GM21619 (cell line): Measurements from ENCODE around the gene TMEM200A.

Experiments used
- ATAC-seq: cut with Tn5 transposase; IDR thresholded peaks from one replicate; pipeline ENCODE4 v1.9.1; 2021; ENCODE audit not compliant: unreplicated experiment

Gene TMEM200A

DNA sequence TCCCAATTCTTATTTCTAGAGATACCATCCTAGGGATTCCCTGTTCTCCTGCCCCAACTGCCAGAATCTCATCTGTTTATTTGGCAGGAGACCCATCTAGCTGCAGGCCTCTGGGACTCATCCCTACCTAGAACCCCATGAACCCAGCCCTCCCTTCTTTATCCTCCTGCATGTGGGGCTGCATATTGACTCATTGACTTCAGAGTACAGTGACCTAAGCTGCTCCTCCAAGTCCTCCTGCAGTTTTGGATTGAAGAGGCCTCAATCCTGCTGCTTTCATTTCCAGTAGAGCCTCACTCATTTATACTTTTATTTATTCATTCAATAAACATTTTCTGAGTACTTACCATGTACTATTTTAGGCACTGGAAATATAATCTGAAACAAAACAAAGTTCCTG lies 11.6 kb downstream of the TMEM200A start:
- ATAC-seq: no peak

DNA sequence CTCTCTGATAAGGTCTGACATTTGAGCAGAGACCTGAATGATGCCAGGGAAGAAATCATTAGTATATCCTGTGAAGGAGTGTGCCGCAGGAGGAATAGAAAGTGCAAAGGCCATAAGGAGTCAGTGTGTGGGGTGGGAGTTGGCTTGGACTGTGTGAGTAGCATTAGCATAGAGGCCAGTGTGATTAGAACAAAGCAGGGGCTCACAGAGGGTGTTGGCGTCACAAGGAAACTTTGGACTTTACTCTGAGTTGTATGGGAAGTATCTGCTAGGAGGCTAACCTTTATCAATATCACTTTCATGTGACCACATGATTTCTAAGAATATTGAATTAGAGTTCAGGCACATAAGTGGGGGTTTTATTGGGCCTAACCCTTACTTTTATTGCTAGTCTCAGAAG lies 12.1 kb downstream of the TMEM200A start:
- ATAC-seq: no peak

GRCh38 chr6:130379223-130379622 lies 13.4 kb downstream of the TMEM200A start:
- ATAC-seq: no peak

DNA sequence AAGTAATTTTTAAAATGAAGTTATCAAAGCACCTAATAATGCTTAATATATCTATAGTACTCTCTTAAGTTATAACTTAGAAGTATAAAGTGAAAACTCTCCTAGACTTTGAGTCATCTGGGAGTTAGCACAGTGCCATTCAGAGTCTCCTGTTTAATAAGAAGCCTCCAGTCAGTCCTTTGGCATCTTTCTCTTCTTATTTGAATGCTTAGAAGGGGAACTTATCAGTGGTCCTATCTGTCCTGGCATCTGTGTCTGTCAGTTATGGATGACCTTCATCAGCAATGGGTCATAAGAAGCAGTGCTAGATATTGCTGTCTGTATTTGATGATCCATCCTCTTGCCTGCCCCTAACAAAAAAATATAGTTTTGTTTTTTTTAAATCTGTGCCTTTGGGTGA lies 15.2 kb downstream of the TMEM200A start:
- ATAC-seq: no peak

DNA sequence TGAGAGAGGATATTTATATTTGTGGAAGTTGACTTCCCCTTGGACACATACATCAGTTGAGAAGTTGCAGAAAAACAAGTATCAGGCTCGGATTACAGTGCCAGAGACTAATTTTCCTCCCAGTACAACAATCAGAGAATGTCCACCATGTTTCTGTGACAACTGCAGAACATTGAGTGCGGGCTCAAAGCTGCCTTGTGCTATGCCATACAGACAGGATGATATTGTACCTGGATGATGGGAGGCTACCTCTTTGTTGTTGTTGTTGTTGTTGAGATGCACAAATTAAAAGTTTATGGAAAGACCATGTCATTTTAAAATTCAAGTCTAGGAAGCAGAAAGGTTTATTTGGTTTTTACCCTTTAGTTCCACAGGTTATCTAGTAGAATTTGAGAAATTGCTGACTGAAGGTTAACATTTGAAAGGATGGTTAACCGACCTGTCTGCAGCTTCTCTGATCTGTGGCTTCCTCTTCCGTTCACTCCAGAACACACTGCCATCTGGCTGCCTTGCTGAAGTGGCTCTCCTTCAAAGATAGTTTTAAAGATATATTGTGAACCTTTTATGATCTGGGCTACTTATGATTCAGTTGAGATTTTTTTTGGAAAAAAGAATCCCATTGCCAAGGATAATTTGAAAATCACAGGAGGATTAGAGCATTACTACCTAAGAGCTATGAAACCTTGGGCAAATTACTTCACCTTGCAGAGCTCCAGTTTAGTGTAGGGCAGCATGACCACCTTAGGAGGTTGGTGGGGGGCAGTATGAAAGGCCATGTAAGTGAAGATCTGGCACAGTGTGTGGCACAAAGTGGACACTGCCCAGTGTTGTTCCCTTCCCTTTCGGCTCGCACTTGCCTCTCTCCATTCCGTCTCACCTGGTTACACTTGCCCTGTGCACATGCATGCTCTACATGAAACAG lies 15.9 kb downstream of the TMEM200A start:
- ATAC-seq: peak; percentile 87

DNA sequence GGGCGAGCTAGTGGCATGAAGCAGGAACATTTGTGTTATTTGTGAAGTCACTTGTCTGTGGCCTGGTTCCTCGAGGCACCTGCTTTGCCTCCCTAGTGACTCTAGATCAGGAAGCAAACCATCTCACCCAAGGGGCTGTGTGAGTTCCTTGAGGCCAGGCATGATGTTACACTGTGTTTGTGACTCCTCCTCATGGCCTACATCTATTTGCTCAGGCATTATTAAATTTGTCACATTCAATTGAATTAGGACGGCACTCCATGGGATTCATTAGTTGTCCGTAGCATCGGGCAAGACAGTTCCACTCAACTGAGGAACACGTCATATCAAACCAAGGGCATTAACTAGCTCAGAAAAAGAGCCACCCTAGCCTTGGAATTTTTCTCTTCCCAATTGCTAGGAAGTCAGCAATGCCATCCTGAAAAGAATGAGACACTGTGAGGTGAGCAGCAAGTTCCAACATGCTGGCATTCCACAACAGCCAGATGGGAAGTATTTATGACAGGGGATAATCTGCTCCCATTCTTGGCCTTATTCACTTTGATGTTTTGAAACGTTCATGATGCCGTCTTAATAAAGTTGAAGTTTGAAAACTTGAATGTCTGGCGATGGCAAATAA lies 17.2 kb downstream of the TMEM200A start:
- ATAC-seq: no peak

DNA sequence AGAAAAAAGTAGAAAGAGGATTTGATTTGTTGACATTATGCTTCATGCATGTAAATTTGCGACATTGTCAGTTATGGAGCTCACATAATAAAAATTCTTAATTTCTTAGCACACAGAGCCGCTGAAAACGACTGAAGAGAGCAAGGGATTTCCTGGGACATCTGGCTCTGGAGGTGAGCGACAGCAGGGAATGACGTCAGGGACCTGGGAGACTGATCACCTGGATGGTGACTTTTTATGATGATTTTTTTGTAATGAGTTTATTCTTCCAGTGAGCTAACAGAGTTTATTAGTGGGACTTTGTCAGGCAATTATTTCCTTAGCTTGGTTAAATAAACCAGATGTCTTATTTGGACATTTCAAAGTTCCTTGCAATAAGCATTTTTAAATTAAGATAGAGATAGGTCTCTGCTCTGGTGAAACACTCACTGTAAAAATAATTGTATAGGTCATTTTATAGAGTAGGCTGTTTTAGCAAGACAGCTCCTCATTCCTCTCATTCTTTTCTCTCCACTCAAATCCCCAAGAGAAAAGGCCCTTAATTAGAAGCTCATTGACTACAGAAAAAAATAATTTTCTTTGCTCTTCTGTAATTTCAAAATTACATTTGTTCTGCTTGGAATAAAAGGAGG lies 19.4 kb downstream of the TMEM200A start:
- no peak for ATAC-seq

- ATAC-seq: no peak
Observed at GRCh38 chr6:130389142-130389541, 23.3 kb downstream of the TMEM200A start.

GRCh38 chr6:130390890-130391289 lies 25.1 kb downstream of the TMEM200A start:
- no peak for ATAC-seq

DNA sequence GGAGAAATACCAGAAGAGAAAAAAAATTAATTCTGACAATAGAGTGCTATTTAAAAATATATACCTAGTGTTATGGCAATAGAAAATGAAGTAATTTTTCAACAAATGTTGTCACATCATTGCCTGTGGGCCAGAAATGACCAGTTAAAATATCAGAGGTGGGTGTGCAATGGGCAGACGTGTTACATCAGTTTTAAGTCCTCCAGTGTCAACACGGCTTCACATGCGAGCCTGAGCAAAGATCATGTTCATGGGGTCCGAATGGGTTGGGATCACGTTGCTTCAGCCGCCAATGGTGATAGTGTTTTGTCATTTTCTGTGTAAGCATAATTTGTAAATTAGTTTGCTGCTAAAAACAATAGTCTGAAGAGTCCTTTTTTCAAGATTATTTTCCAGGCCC lies 27.5 kb downstream of the TMEM200A start:
- ATAC-seq: no peak

- no peak for ATAC-seq
Observed at GRCh38 chr6:130394246-130394645, 28.4 kb downstream of the TMEM200A start.

- no peak for ATAC-seq
Observed at GRCh38 chr6:130395164-130395563, 29.3 kb downstream of the TMEM200A start.

DNA sequence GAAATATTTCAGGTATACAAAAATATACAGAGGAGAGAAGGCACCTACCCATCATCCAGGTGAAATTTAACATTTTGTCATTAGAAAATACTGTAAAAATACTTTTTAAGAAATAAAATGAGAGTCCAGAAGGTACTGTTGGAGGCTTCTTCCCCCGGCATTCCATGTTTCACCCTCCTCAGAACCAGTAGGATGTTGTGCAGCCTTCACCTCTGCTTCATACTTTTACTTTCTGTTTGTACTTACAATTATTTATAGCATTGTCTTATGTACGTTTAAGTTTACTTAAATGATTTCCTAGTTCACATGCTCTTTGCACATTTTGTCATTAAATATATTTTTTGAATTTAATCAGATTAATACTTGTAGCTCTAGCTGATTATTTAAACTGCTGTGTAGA lies 30.9 kb downstream of the TMEM200A start:
- ATAC-seq: peak; percentile 70

GRCh38 chr6:130405549-130405948 lies 39.7 kb downstream of the TMEM200A start:
- ATAC-seq: no peak

DNA sequence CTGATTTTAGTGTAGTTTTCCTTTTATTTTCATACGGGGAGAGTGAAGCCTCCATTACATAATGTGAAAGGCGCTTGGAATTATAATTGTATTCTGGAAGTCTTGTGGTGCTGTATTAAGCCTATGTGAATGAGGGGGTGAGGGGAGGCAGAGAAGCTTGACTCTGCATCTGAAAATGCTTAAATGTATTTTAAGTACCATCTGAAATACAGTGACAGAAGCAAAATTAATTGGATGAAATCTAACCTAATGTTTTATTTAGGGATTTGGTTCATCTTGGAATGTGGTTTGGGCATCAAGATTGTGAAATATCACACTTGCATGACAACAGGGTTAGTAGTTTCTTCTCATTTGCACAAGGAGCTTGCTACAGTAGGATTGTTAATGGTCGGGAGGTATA lies 41.2 kb downstream of the TMEM200A start:
- ATAC-seq: no peak

DNA sequence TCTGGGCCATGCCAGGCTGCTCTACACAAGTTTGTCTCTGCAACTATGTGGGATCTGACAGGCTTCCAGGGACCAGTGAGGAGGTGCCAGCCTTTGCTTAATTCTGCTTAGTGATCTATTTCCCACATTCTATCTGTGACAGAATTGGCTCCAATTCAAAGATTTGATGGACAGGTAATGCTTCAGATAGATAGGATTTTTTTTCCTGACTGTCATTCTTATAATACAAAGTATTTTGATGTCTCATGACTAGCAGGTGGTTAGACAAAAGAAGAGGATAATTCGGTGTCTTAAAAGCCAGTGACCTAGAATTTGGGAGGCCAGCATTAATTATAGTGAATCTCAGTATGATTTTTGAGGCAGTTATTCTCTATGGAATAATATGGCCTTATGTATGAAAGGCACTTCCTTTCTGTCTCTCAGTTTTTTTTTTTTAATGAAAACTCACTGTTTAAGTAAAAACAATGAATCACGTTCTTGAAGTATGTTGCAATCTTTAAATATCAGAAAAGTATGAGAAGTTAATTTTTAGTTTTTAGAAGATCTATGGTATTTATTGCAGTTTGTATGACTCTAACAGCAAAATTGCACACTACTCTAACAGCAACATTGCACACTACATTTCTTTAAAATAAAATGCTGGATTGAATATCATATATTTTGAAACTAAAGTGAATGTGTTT lies 43.7 kb downstream of the TMEM200A start:
- ATAC-seq: no peak

- ATAC-seq: no peak
Observed at GRCh38 chr6:130411481-130411880, 45.7 kb downstream of the TMEM200A start.

- no peak for ATAC-seq
Observed at GRCh38 chr6:130412556-130413290, 46.9 kb downstream of the TMEM200A start.

GRCh38 chr6:130417951-130418350 lies 52.1 kb downstream of the TMEM200A start:
- ATAC-seq: no peak

DNA sequence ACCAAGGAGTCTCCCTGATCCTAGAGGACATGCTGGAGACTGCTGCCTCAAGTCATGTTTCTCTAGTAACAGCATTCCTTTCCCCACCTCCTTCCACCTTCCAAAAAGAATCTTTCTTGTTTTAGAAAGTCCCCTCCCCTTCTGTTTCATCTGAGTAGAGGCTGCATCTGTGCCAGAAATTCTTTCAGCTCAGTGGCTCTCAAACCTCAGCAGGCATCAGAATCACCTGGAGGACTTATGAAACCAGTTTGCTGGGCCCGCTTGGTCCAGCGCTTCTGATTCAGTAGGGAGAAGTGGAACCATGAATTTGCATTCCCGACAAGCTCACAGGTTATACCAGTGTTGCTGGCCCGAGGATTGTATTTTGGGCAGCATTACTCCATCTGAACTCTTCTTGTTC lies 55.1 kb downstream of the TMEM200A start:
- no peak for ATAC-seq

DNA sequence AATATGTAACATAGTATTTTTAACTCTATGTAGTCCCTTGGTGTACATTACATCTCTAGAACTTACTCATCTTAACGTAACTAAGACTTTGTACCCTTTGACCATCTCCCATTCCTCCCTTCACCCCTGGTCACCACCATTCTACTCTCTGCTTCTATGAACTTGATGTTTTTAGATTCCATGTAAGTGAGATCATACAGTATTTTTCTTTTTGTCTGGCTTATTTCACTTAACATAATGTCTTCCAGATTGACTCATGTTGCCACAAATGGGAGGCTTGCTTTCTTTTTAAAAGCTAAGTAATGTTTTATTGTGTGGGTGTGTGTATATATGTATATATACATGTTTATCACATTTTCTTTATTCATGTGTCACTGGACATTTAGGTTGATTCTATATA lies 55.8 kb downstream of the TMEM200A start:
- ATAC-seq: no peak
